Gastrocnemius medialis (tissue), 4 donors: ENCODE measurements around the gene GALNT17.

ENCODE experiments used
- POLR2A ChIP-seq, 2 donors: fragments of 450-650 bp; IDR thresholded peaks; one replicate each; pipeline ENCODE4 v1.6.1; 2017; ENCODE audit warnings: antibody characterized with exemption in 2 of 2, mild to moderate bottlenecking in 2 of 2, moderate library complexity in 2 of 2
- TF ChIP-seq, protein P1 (sequence below), 5 experiments: fragments of 450-650 bp in 3 of 5; fragments of 200-600 bp in 2 of 5; sonication (generic) in 2 of 5; IDR thresholded peaks in 4 of 5; conservative IDR thresholded peaks in 1 of 5; 1 replicate in 4 of 5; 2 replicates in 1 of 5; pipeline ENCODE4 v1.5.1; 2016 to 2019; ENCODE audit warnings: antibody characterized with exemption in 5 of 5, mild to moderate bottlenecking in 3 of 5, moderate library complexity in 3 of 5

DNA sequence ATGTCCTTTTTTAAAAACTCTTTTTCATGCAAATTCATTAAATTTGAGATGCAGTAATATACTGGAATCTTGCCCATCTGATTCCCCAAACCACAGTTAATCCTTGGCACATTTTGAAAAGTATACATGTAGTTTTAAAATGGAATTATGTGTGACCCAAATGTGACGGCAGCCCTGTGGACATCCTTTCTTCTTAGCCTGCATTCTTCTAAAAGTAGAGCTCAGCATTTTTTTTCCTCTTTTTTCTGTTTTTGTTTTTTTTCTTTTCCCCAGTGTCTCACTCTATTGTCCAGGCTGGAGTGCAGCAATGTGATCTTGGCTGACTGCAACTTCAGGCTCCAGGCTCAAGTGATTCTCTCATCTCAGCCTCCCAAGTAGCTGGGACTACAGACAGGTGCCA is 338.9 kb downstream of the GALNT17 start:
- TF ChIP-seq, protein P1, sequence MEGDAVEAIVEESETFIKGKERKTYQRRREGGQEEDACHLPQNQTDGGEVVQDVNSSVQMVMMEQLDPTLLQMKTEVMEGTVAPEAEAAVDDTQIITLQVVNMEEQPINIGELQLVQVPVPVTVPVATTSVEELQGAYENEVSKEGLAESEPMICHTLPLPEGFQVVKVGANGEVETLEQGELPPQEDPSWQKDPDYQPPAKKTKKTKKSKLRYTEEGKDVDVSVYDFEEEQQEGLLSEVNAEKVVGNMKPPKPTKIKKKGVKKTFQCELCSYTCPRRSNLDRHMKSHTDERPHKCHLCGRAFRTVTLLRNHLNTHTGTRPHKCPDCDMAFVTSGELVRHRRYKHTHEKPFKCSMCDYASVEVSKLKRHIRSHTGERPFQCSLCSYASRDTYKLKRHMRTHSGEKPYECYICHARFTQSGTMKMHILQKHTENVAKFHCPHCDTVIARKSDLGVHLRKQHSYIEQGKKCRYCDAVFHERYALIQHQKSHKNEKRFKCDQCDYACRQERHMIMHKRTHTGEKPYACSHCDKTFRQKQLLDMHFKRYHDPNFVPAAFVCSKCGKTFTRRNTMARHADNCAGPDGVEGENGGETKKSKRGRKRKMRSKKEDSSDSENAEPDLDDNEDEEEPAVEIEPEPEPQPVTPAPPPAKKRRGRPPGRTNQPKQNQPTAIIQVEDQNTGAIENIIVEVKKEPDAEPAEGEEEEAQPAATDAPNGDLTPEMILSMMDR (IDR thresholded peaks at IDR 0.05 in 4 of 5, conservative IDR thresholded peaks at IDR 0.05 in 1 of 5): no peak
- TF ChIP-seq POLR2A (IDR thresholded peaks at IDR 0.05): no peak
